ENCODE data around the gene IRF5. TPM values are rescaled to one million over a fixed set of nuclear protein-coding genes. Genes with fewer than 3 reads are reported as not detected.

IRF5 gene
- total RNA-seq, 1 experiment from 2014 or later, result 0.74 TPM

DNA sequence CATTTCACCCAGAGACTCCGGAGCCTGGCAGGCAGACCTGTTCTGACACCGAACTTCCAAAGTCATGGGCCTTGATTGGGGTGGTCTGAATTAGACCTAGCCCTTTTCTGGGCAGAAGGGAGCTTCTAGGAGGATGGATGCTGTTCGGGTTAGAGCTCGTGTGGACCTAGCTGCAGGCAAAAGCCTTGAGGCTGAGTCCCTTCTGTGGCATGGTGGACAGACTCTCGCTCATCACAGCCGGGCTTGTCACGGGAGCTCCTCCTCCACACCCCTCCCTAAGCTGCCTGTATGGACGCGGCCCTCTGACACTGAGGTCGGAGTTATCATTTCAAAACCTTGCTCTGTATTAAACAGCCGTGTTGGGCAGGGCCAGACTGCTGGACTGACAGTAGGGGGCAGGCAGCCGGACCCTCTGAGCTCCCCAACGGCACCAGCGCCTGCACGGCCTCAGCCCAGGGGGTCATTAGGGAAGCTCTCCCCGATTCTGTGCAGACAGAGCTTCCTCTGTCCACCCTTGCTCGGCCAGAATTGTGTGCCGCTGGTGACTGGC is 2.2 kb downstream of the IRF5 start:
- Histone ChIP-seq H3K27me3 (ENCODE audit: insufficient read depth, low read length) (peaks cover 20% of the 10 kb centered on the region; the same call in 1 of the 2 replicates), H3K79me2 (ENCODE audit: insufficient read depth, low read length) (no peaks in the 10 kb centered on the region), H2AFZ (ENCODE audit: low read length) (no peak overlapping the region), H4K91ac (ENCODE audit: insufficient read length, low read depth, low read length) (no peak overlapping the region), H3K14ac (ENCODE audit: insufficient read depth, low read length) (no peak overlapping the region), H4K8ac (replicated peaks; ENCODE audit: insufficient read length, low read depth, low read length) (no peak overlapping the region), H2BK5ac (ENCODE audit: insufficient read length, low read length) (no peak overlapping the region), H4K20me1 (ENCODE audit: control insufficient read depth, insufficient read depth, insufficient read length) (no peaks in the 10 kb centered on the region), H3K4ac (ENCODE audit: low read depth, low read length) (no peak overlapping the region), H2BK120ac (ENCODE audit: low read depth, low read length, poor library complexity, severe bottlenecking) (no peak overlapping the region), H2BK15ac (ENCODE audit: low read depth, low read length) (no peak overlapping the region), H2AK5ac (ENCODE audit: insufficient read length, low read length) (no peak overlapping the region), H3K23ac (ENCODE audit: insufficient read length, low read depth, low read length) (no peak overlapping the region), H2BK20ac (ENCODE audit: low read depth, low read length, poor library complexity, severe bottlenecking) (no peak overlapping the region), H4K5ac (ENCODE audit: insufficient read length, low read depth, low read length) (no peak overlapping the region), H3K23me2 (ENCODE audit: insufficient read length, low read depth, low read length, poor library complexity, severe bottlenecking) (peaks cover 5% of the 10 kb centered on the region), H3K27ac (ENCODE audit: insufficient read length, low read depth, low read length) (no peak overlapping the region), H3K79me1 (ENCODE audit: insufficient read depth, low read depth, low read length, poor library complexity, severe bottlenecking) (no peaks in the 10 kb centered on the region), H3K56ac (ENCODE audit: insufficient read length, low read depth, low read length) (no peak overlapping the region), H3K4me1 (ENCODE audit: insufficient read depth, low read length) (no peaks in the 10 kb centered on the region), H3K9ac (ENCODE audit: extremely low read depth, insufficient read length, low read length) (no peak overlapping the region), H3K9me3 (ENCODE audit: control insufficient read depth, low read depth, low read length) (no peaks in the 10 kb centered on the region), H3K4me2 (ENCODE audit: insufficient read depth, insufficient read length, low read length) (no peak overlapping the region), H3K18ac (ENCODE audit: insufficient read length, low read depth, low read length) (no peak overlapping the region), H2BK12ac (ENCODE audit: insufficient read length, low read depth, low read length) (no peak overlapping the region), H3T11ph (ENCODE audit: low read length) (no peak overlapping the region)
- Mint-ChIP-seq H3K27ac (no peak overlapping the region), H3K27me3 (ENCODE audit: low read depth) (peaks cover 70% of the 10 kb centered on the region), H3K4me1 (peaks cover 10 to 16% of the 10 kb centered on the region in 2 experiments), H3K36me3 (ENCODE audit: insufficient read depth in 1 of 3, low read depth in 3 of 3) (no peaks in the 10 kb centered on the region), H3K9me3 (0 out of 5 replicates have a peak, but pooled peaks cover 0 to 2% of the 10 kb centered on the region in 2 experiments), H3K4me3 (no peak overlapping the region)
- TF ChIP-seq, protein P1, sequence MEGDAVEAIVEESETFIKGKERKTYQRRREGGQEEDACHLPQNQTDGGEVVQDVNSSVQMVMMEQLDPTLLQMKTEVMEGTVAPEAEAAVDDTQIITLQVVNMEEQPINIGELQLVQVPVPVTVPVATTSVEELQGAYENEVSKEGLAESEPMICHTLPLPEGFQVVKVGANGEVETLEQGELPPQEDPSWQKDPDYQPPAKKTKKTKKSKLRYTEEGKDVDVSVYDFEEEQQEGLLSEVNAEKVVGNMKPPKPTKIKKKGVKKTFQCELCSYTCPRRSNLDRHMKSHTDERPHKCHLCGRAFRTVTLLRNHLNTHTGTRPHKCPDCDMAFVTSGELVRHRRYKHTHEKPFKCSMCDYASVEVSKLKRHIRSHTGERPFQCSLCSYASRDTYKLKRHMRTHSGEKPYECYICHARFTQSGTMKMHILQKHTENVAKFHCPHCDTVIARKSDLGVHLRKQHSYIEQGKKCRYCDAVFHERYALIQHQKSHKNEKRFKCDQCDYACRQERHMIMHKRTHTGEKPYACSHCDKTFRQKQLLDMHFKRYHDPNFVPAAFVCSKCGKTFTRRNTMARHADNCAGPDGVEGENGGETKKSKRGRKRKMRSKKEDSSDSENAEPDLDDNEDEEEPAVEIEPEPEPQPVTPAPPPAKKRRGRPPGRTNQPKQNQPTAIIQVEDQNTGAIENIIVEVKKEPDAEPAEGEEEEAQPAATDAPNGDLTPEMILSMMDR (conservative IDR thresholded peaks at IDR 0.05), result no peak
- no CpG with 5 or more reads among the region's 18 CpGs for WGBS (ENCODE audit: extremely low coverage, insufficient read length, low lambda C conversion rate)
- no peak for DNase-seq

All from H9 (cell line).